ENCODE results near the gene MCHR2. TPM values are rescaled to one million over a fixed set of nuclear protein-coding genes. Genes with fewer than 3 reads are reported as not detected.

The MCHR2 gene
- polyA plus RNA-seq, 1 of the 3 experiments (the other 2 are of a cell fraction), result not detected

DNA sequence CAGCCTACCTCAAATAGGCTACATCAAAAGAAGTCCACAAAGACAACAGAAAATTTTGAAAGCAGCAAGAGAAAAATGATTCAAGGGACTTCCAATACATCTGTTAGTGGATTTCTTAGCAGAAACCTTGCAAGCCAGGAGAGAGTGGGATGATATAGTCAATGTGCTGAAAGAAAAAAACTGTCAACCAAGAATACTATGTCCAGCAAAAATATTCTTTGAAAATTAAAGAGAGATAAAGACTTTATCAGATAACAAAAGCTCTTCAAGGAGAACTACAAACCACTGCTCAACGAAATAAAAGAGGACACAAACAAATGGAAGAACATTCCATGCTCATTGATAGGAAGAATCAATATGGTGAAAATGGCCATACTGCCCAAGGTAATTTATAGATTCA, 34.0 kb downstream of the MCHR2 start:
- Histone ChIP-seq H3K4me2 (no peak overlapping the region), H3K36me3 (replicated peaks in 1 of 2; ENCODE audit: control insufficient read depth in 1 of 2, insufficient read depth in 2 of 2, low read length in 1 of 2) (no peaks in the 10 kb centered on the region), H3K4me1 (ENCODE audit: control insufficient read depth in 1 of 2, insufficient read depth in 2 of 2, low read depth in 1 of 2, low read length in 1 of 2) (no peaks in the 10 kb centered on the region), H3K79me2 (ENCODE audit: insufficient read depth) (no peaks in the 10 kb centered on the region), H3K4me3 (ENCODE audit: low read depth in 2 of 2, low read length in 1 of 2) (no peak overlapping the region), H3K27ac (ENCODE audit: low read depth in 2 of 2, low read length in 1 of 2) (no peak overlapping the region), H4K20me1 (ENCODE audit: insufficient read depth) (no peaks in the 10 kb centered on the region), H3K27me3 (ENCODE audit: insufficient read depth) (no peaks in the 10 kb centered on the region), H3F3A (replicated peaks; ENCODE audit: insufficient read depth) (no peaks in the 10 kb centered on the region), H3K9me3 (no peaks in the 10 kb centered on the region), H2AFZ (ENCODE audit: low read depth) (no peak overlapping the region), H3K9ac (no peak overlapping the region), H3K9me2 (no peaks in the 10 kb centered on the region)
- ChIA-PET POLR2A (no interaction called here), CTCF (interaction anchor here (2.2 kb wide), 1 partner anchor 92 kb away, joined by 8 read pairs; no protein-coding TSS in a partner anchor)
- no peak for DNase-seq
- no peak for TF ChIP-seq RXRA (IDR thresholded peaks at IDR 0.05; ENCODE audit: borderline replicate concordance, low read depth)
- 0% methylated on average over 1 of the region's 1 CpG for WGBS (ENCODE audit: low lambda C conversion rate)

DNA sequence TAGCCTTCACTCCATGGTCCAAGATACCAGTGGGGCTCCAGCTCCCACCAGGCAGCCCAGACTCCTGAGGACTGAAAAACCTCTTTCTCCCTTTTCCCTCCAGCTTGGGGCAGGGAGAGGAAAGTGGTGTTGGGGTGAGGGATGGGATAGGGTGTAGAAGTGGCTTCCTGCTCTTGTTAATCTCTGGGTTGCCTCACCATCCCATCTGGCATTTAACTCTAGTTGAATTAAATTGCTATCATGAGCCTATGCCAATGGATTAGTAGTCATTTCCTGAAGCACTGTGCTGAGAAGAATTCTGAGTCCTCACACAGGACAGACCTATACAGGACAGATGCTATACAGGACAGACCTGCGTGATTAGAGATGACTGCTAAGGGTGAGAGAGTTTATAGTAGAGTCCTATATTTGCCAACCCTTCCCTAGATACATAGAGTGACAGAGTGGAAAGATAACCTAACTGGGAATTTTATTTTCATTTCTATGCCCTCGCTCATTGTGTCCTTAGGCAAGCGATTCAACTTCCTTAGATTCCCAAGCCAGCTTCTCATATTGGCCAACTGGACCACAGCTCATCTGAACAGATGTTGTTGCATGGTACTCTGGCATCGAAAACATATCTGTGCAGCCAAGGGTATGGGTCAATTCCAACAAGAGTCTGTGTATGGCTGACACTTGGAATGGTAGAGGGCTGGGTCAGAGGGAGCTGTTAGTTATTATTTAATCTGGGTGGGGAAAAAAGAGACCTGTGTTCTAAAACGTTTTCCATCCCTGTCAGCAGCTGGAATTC, 42.8 kb downstream of the MCHR2 start:
- POLR2A ChIA-PET, result no interaction called here

More for the DNA sequence above, 42.8 kb downstream of the MCHR2 start:
- Histone ChIP-seq H3K4me3 (ENCODE audit: low read depth in 2 of 2, low read length in 1 of 2) (no peak overlapping the region), H3K4me2 (no peak overlapping the region), H3K9me2 (no peaks in the 10 kb centered on the region), H3K9ac (no peak overlapping the region), H3K9me3 (no peaks in the 10 kb centered on the region), H4K20me1 (ENCODE audit: insufficient read depth) (no peaks in the 10 kb centered on the region), H3K79me2 (ENCODE audit: insufficient read depth) (no peaks in the 10 kb centered on the region), H3K36me3 (replicated peaks in 1 of 2; ENCODE audit: control insufficient read depth in 1 of 2, insufficient read depth in 2 of 2, low read length in 1 of 2) (no peaks in the 10 kb centered on the region), H2AFZ (ENCODE audit: low read depth) (no peak overlapping the region), H3F3A (replicated peaks; ENCODE audit: insufficient read depth) (no peaks in the 10 kb centered on the region), H3K27me3 (ENCODE audit: insufficient read depth) (no peaks in the 10 kb centered on the region; the same call in 1 of the 2 replicates), H3K4me1 (ENCODE audit: control insufficient read depth in 1 of 2, insufficient read depth in 2 of 2, low read depth in 1 of 2, low read length in 1 of 2) (no peaks in the 10 kb centered on the region), H3K27ac (ENCODE audit: low read depth in 2 of 2, low read length in 1 of 2) (no peak overlapping the region)
- TF ChIP-seq YY1 (IDR thresholded peaks at IDR 0.05; ENCODE audit: low read depth) (no peak), SIN3A (IDR thresholded peaks at IDR 0.05; ENCODE audit: borderline replicate concordance, low read depth, low read length) (no peak), FOXJ3 (CRISPR knock-in tag; IDR thresholded peaks at IDR 0.05) (no peak), NRF1 (IDR thresholded peaks at IDR 0.05; ENCODE audit: low read depth, low read length) (no peak), RCOR1 (IDR thresholded peaks at IDR 0.05; ENCODE audit: low read length) (no peak), RAD21 (IDR thresholded peaks at IDR 0.05; ENCODE audit: low read length) (no peak), FOSL2 (IDR thresholded peaks at IDR 0.05; ENCODE audit: borderline replicate concordance, low read depth) (no peak)
- TF ChIP-seq, protein P1, sequence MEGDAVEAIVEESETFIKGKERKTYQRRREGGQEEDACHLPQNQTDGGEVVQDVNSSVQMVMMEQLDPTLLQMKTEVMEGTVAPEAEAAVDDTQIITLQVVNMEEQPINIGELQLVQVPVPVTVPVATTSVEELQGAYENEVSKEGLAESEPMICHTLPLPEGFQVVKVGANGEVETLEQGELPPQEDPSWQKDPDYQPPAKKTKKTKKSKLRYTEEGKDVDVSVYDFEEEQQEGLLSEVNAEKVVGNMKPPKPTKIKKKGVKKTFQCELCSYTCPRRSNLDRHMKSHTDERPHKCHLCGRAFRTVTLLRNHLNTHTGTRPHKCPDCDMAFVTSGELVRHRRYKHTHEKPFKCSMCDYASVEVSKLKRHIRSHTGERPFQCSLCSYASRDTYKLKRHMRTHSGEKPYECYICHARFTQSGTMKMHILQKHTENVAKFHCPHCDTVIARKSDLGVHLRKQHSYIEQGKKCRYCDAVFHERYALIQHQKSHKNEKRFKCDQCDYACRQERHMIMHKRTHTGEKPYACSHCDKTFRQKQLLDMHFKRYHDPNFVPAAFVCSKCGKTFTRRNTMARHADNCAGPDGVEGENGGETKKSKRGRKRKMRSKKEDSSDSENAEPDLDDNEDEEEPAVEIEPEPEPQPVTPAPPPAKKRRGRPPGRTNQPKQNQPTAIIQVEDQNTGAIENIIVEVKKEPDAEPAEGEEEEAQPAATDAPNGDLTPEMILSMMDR (IDR thresholded peaks at IDR 0.05), result no peak
- TF ChIP-seq, protein P2, sequence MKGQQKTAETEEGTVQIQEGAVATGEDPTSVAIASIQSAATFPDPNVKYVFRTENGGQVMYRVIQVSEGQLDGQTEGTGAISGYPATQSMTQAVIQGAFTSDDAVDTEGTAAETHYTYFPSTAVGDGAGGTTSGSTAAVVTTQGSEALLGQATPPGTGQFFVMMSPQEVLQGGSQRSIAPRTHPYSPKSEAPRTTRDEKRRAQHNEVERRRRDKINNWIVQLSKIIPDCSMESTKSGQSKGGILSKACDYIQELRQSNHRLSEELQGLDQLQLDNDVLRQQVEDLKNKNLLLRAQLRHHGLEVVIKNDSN (IDR thresholded peaks at IDR 0.05; ENCODE audit: borderline replicate concordance, low read depth), result no peak
- CTCF ChIA-PET, result no interaction called here
- no peak for DNase-seq
- WGBS (ENCODE audit: low lambda C conversion rate), result 8% methylated on average over 5 of the region's 5 CpGs
